ENCODE measurements around the gene FAM193A.
"Not testable (repeated sequence)": the region's sequence is repeated elsewhere in the genome, so short reads cannot be mapped to it uniquely, and the experiment has no call there.

Gene FAM193A

DNA sequence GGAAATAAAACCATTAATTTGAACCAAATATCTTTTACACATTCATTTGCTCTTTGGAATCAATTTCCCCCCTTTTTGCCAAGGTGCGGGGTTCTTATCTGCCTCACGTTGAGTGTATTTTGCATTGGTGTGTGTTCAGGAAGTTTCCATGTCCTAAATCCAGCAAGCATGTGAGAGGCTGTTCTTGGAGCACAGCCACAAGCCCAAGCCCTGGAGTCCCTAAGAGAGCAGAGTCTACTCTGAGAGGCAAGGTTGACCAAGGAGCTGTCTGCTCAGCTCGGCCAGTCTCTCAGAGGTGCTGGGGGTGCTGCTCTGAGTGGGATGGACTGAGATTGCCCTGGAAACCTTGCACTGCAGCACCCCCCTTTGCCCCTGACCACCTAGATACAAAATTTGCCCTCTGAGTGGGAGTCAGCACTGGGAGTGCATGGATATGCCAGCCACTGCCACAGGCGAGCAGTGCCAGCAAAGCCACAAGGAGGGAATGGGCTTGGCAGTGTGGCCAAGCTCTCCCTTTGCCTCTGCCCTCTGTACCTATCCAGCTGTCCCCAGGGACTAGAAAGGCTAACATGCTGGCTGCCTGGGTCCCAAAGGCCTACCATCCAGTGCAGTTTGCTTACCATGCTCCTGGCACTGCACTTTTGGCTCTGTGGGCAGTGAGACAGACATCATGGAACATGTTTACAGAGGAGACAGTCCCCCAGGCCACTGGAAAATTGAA lies 20.5 kb upstream of the FAM193A start:
- DNase-seq, result no peak

GRCh38 chr4:2516635-2517034 lies 19.8 kb upstream of the FAM193A start:
- no peak for DNase-seq

GRCh38 chr4:2526559-2526958 lies 9.9 kb upstream of the FAM193A start:
- no peak for DNase-seq

DNA sequence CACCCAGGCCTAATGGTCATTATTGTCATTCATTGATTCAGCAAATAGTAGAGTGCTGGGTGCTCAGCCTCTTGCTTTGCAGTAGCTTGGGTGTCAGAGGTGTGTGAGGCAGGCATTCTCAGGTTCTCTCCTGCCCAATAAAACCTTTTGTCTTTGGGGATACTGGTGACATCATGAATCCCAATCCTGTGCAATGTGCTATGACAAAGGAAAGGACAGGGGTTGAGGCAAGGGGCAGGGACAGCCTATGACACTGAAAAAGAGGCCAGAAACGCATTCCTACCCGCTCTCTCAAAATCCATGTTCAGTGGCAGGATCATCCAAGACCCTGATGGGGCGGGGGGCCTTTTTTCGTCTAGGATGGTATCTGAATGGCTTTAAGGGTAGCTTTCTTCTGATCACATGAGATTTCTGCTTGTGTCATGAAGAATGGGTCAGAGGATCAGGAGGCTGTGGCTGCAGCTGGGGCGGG lies 1.5 kb upstream of the FAM193A start:
- no peak for DNase-seq

- DNase-seq, result no peak
These were observed 863 bp upstream of the FAM193A start for GRCh38 chr4:2535376-2536192.

- peak; percentile 20 for DNase-seq
These were observed 774 bp downstream of the FAM193A start for GRCh38 chr4:2537011-2537830.

- not testable (repeated sequence) for DNase-seq
These were observed 7.2 kb downstream of the FAM193A start for GRCh38 chr4:2543580-2544191.

GRCh38 chr4:2545321-2546013 lies 9.0 kb downstream of the FAM193A start:
- no peak for DNase-seq

- no peak for DNase-seq
These were observed 9.9 kb downstream of the FAM193A start for GRCh38 chr4:2546286-2546823.

- DNase-seq, result not testable (repeated sequence)
These were observed 10.7 kb downstream of the FAM193A start for GRCh38 chr4:2546961-2547691.

GRCh38 chr4:2551118-2551517 lies 14.7 kb downstream of the FAM193A start:
- no peak for DNase-seq

DNA sequence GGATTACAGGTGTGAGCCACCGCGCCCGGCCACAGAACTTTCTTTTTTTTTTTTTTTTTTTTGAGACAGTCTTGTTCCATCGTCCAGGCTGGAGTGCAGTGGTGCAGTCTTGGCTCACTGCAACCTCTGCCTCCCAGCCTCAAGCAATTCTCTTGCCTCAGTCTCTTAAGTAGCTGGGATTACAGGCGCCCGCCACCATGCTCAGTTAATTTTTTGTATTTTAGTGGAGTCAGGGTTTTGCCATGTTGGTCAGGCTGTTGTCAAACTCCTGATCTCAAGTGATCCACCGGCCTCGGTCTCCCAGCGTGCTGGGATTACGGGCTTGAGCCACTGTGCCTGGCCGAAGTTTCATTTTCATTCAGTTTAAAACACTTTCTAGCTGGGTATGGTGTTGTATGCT lies 16.4 kb downstream of the FAM193A start:
- no peak for DNase-seq

GRCh38 chr4:2558301-2558700 lies 21.9 kb downstream of the FAM193A start:
- no peak for DNase-seq

DNA sequence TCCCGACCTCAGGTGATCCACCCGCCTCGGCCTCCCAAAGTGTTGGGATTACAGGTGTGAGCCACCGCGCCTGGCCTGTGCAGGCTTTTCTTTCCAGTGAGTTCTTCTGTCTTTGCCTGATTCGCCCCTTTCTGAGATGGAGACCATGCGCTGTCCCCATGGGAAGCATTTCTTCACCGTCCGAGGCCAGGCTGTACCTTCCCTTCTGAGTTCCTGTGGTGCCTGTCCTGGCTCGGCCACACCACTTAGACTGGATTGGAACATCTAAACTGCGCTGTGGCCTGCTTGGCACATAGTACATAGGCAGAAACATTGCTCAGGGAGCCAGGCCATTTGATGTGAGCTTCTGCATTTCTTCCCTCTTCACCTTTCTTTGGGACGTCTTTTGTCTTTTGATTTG lies 23.7 kb downstream of the FAM193A start:
- DNase-seq, result no peak

GRCh38 chr4:2565533-2565932 lies 29.1 kb downstream of the FAM193A start:
- DNase-seq, result no peak

- no peak for DNase-seq
These were observed 33.6 kb downstream of the FAM193A start for GRCh38 chr4:2570036-2570435.

- DNase-seq, result no peak
These were observed 34.2 kb downstream of the FAM193A start for GRCh38 chr4:2570551-2571222.

DNA sequence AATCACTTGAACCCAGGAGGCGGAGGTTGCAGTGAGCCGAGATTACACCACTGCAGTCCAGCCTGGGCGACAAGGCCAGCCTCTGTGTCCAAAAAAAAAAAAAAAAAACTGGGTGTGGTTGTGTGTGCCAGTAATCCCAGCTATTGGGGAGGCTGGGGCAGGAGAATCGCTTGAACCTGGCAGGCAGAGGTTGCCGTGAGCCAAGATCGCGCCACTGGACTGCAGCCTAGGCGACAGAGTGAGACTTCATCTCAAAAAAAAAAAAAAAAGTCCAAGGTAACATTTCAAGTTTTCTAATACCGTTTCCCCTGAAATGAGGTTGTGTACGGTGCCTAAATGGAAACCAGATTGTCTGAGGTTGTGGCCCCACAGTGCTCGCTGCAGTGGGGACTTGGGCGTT lies 35.6 kb downstream of the FAM193A start:
- DNase-seq, result no peak

- no peak for DNase-seq
These were observed 36.4 kb downstream of the FAM193A start for GRCh38 chr4:2572866-2573265.

- no peak for DNase-seq
These were observed 37.6 kb downstream of the FAM193A start for GRCh38 chr4:2574009-2574408.

GRCh38 chr4:2574863-2575262 lies 38.4 kb downstream of the FAM193A start:
- no peak for DNase-seq
